ENCODE results near the gene PXT1. TPM values are rescaled to one million over a fixed set of nuclear protein-coding genes. Genes with fewer than 3 reads are reported as not detected.

The PXT1 gene
- total RNA-seq, 1 donor, result 0.43 TPM

- H3K4me3 ChIP-seq (ENCODE audit: low read depth, low read length), result no peak overlapping the region
- no peak for DNase-seq (ENCODE audit: low read depth)
- no peak for TF ChIP-seq CTCF (IDR thresholded peaks at IDR 0.05; ENCODE audit: insufficient read depth, low read depth, low read length)
Observed at GRCh38 chr6:36384095-36384494, 58.6 kb downstream of the PXT1 start.

- TF ChIP-seq CTCF (IDR thresholded peaks at IDR 0.05; ENCODE audit: insufficient read depth, low read depth, low read length), result no peak
- no peak for DNase-seq (ENCODE audit: low read depth)
- H3K4me3 ChIP-seq (ENCODE audit: low read depth, low read length), result no peak overlapping the region
Observed at GRCh38 chr6:36383606-36384005, 59.0 kb downstream of the PXT1 start.

- no peak for DNase-seq (ENCODE audit: low read depth)
- no peak for TF ChIP-seq CTCF (IDR thresholded peaks at IDR 0.05; ENCODE audit: insufficient read depth, low read depth, low read length)
- H3K4me3 ChIP-seq (ENCODE audit: low read depth, low read length), result no peak overlapping the region
Observed at GRCh38 chr6:36382976-36383375, 59.7 kb downstream of the PXT1 start.

GRCh38 chr6:36381502-36382389 is 60.9 kb downstream of the PXT1 start:
- DNase-seq (ENCODE audit: low read depth), result no peak
- no peak for TF ChIP-seq CTCF (IDR thresholded peaks at IDR 0.05; ENCODE audit: insufficient read depth, low read depth, low read length)

GRCh38 chr6:36380166-36380565 is 62.5 kb downstream of the PXT1 start:
- TF ChIP-seq CTCF (IDR thresholded peaks at IDR 0.05; ENCODE audit: insufficient read depth, low read depth, low read length), result no peak
- DNase-seq (ENCODE audit: low read depth), result no peak
- no peak overlapping the region for H3K4me3 ChIP-seq (ENCODE audit: low read depth, low read length)

More at GRCh38 chr6:36381502-36382389, 60.9 kb downstream of the PXT1 start:
- H3K4me3 ChIP-seq (ENCODE audit: low read depth, low read length), result no peak overlapping the region

- no peak overlapping the region for H3K4me3 ChIP-seq (ENCODE audit: low read depth, low read length)
- no peak for TF ChIP-seq CTCF (IDR thresholded peaks at IDR 0.05; ENCODE audit: insufficient read depth, low read depth, low read length)
- no peak for DNase-seq (ENCODE audit: low read depth)
Observed at GRCh38 chr6:36378936-36379335, 63.7 kb downstream of the PXT1 start.

Measured in fibroblast of villous mesenchyme (primary cell).